Kidney epithelial cell (primary cell): Measurements from ENCODE around the gene PHF21A. TPM values are rescaled to one million over a fixed set of nuclear protein-coding genes. Genes with fewer than 3 reads are reported as not detected.

Experiments
- DNase-seq: peaks from one replicate; pipeline ENCODE4 v3.0.0-alpha.2; 2010; ENCODE audit warnings: low read depth
- H3K27me3 ChIP-seq: 2 replicates; pipeline ENCODE4 v1.6.0; 2011; ENCODE audit warnings: low read length; ENCODE audit not compliant: control insufficient read depth, insufficient read depth
- H3K36me3 ChIP-seq: 2 replicates; pipeline ENCODE4 v1.5.1; 2011; ENCODE audit warnings: low read length; ENCODE audit not compliant: control insufficient read depth, insufficient read depth
- H3K4me3 ChIP-seq: 2 replicates; pipeline ENCODE4 v1.5.1; 2011; ENCODE audit warnings: low read depth, mild to moderate bottlenecking, control low read depth, low read length
- CTCF ChIP-seq: IDR thresholded peaks from 2 replicates; pipeline ENCODE4 v1.5.1; 2011; ENCODE audit warnings: mild to moderate bottlenecking, moderate library complexity, low read length, control low read depth, inconsistent platforms; ENCODE audit not compliant: insufficient read depth, poor library complexity, severe bottlenecking
- total RNA-seq: library from RNA; depleted of rRNA; stranded (reverse); fragments of >200 nt; gene quantifications from 2 replicates; pipeline ENCODE4 v1.2.3, GENCODE V29; 2015

PHF21A gene
- total RNA-seq, 1 donor from 2014 or later, result 11.8 TPM

GRCh38 chr11:46079662-46080061 lies 41.6 kb downstream of the PHF21A start:
- Histone ChIP-seq H3K4me3 (no peak overlapping the region), H3K27me3 (no peaks in the 10 kb centered on the region), H3K36me3 (no peaks in the 10 kb centered on the region)
- no peak for DNase-seq
- TF ChIP-seq CTCF, result no peak

DNA sequence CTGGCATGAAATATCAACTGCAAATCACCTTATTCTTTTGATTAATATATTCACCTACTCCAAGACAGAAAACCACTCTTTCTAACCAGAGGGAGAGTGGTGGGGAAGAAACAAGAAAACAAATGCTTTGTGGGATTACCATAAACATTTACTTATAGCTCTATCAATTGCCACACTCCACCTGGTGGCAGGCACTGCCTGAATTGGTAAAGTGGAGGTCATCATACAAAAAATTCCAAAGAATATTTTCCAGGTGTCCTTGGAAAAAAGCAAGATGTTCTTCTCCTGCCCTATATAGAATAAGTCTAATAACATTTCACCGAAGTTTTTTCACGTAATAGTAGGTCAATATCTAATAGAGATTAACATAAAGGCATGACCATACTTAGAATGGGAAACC lies 45.3 kb downstream of the PHF21A start:
- no peak overlapping the region for H3K4me3 ChIP-seq
- no peak for DNase-seq
- no peaks in the 10 kb centered on the region for H3K36me3 ChIP-seq
- TF ChIP-seq CTCF, result no peak
- no peaks in the 10 kb centered on the region for H3K27me3 ChIP-seq

- no peak for TF ChIP-seq CTCF
- peak; percentile 9 for DNase-seq
- no peaks in the 10 kb centered on the region for H3K27me3 ChIP-seq
- H3K36me3 ChIP-seq, result no peaks in the 10 kb centered on the region
- H3K4me3 ChIP-seq, result no peak overlapping the region
Observed at GRCh38 chr11:46075168-46075567, 46.1 kb downstream of the PHF21A start.

GRCh38 chr11:46073632-46074031 lies 47.6 kb downstream of the PHF21A start:
- Histone ChIP-seq H3K36me3 (no peaks in the 10 kb centered on the region), H3K4me3 (no peak overlapping the region), H3K27me3 (no peaks in the 10 kb centered on the region)
- TF ChIP-seq CTCF, result no peak
- DNase-seq, result no peak

DNA sequence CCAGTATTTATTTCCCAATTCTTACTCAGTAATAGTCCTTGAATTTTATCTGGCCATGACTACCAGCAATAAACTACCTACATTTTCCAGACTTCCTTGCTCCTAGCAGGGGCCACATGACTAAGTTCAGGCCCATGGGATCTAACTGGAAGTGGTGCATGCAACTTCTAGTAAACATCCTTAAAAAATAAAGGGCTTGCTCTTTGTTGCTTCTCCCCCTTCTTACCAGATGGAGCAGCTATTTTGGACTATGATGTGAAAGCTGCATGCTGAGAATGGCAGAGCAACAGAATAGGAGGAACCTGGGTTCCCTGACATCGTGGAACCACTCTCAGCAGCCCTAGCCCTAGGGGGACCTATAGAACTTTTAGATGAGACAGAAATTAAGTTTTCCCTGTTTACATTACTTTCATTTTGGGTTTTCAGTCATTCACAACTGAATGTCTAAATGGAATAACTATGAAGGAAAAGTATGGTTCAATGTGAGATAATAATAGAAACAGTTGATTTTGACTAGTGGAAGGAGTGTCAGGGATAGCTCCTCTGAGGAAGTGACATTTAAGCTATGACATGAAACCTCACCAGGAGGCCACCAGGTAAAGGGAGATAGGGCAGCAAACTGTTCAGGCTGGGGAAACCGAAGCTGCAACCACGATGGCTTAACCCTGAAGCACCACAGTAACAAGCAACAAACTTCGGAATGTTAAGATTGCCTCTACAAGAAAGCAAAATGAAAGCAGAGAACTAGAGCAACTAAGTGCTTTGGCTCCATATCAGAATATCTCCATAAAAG lies 48.9 kb downstream of the PHF21A start:
- H3K36me3 ChIP-seq, result no peaks in the 10 kb centered on the region
- DNase-seq, result no peak

More for the DNA sequence above, 48.9 kb downstream of the PHF21A start:
- Histone ChIP-seq H3K27me3 (no peaks in the 10 kb centered on the region), H3K4me3 (no peak overlapping the region)
- no peak for TF ChIP-seq CTCF
